Right lobe of liver (tissue), 6 donors: ENCODE measurements around the gene LMTK3. TPM values are rescaled to one million over a fixed set of nuclear protein-coding genes. Genes with fewer than 3 reads are reported as not detected.

Source experiments
- ATAC-seq, 4 donors: fragments of 200-7000 bp; cut with Tn5 transposase; one replicate each; pipeline ENCODE4 v1.9.1; 2020; ENCODE audit warnings: mild to moderate bottlenecking in 4 of 4, moderate library complexity in 4 of 4
- DNase-seq, 3 donors: peaks; one replicate each; pipeline ENCODE4 v3.0.0-alpha.2; 2020
- H3K27ac ChIP-seq, 3 donors: fragments of 200-600 bp; one replicate each; pipeline ENCODE4 v1.8.0; 2022
- H3K27me3 ChIP-seq, 2 donors: fragments of 200-600 bp; one replicate each; pipeline ENCODE4 v1.8.0; 2022
- H3K36me3 ChIP-seq, 4 donors: fragments of 200-600 bp; sonication (generic) in 1 of 4; one replicate each; pipeline versions ENCODE4 v1.5.1 to v1.8.0; 2017 to 2022; ENCODE audit warnings: control low read depth in 1 of 4
- H3K4me1 ChIP-seq, 4 donors: fragments of 200-600 bp; sonication (generic) in 1 of 4; one replicate each; pipeline versions ENCODE4 v1.5.1 to v1.8.0; 2017 to 2022; ENCODE audit warnings: control low read depth in 1 of 4
- H3K4me3 ChIP-seq, 3 donors: fragments of 200-600 bp; one replicate each; pipeline ENCODE4 v1.8.0; 2022
- H3K9me3 ChIP-seq, 4 donors: fragments of 200-600 bp; sonication (generic) in 1 of 4; one replicate each; pipeline versions ENCODE4 v1.5.1 to v1.8.0; 2017 to 2022; ENCODE audit warnings: control low read depth in 1 of 4
- CTCF ChIP-seq, 4 donors: fragments of 200-600 bp in 3 of 4; fragments of 450-650 bp in 1 of 4; IDR thresholded peaks; one replicate each; pipeline versions ENCODE4 v1.5.1 to v1.8.0; 2016 to 2022; ENCODE audit warnings: antibody characterized with exemption in 4 of 4, mild to moderate bottlenecking in 2 of 4
- POLR2A ChIP-seq: fragments of 450-650 bp; IDR thresholded peaks from one replicate; pipeline ENCODE4 v1.6.1; 2017; ENCODE audit warnings: antibody characterized with exemption, mild to moderate bottlenecking
- WGBS: methylation state at CpG from one replicate; pipeline ENCODE4 v1.1.6; 2018; ENCODE audit warnings: low coverage, low lambda C conversion rate; ENCODE audit not compliant: insufficient coverage; ENCODE audit errors: missing lambda C conversion rate; 5-methylcytosine and 5-hydroxymethylcytosine counted together
- intact Hi-C, 2 donors: fragments of 100-400 bp; cut with DNase I; formaldehyde crosslinking; loops; one replicate each; pipeline versions ENCODE4 v1.11.2 to v1.14.1; 2022
- total RNA-seq, 6 experiments: library from RNA; depleted of rRNA in 2 of 6; stranded (reverse); fragments of >200 nt in 2 of 6; fragmentation: NEBNext Ultra II Directional in 3 of 6; extraction: Animal tissue kit (Norgen Biotek cat#: 25700) in 3 of 6; gene quantifications; one replicate each; pipeline versions ENCODE4 v1.1.0 to v1.2.4, GENCODE V29; 2016 to 2023
- donor health status: DM: no; HTN: yes; CAD: no.
- donor health status: DM: no; HTN: no; CAD: no.
- donor health status: DM: no; HTN: no; CAD: no.
- donor health status: DM: no; HTN: yes; CAD: no.
- donor health status: DM: no; HTN: yes; CAD: no.

LMTK3 gene
- total RNA-seq, 6 experiments from 2014 or later = 0.09 to 0.31 (median 0.12) TPM; not detected in 1

- intact Hi-C loops = loop anchor here (10.0 kb wide), 3 partner anchors 75 to 105 kb away; partner anchors contain the start of gene SPACA4 (in 1 of the 2)
- no peak overlapping the region for H3K4me3 ChIP-seq
- no peaks in the 10 kb centered on the region for H3K9me3 ChIP-seq
Observed at GRCh38 chr19:48499316-48500090, 12.1 kb downstream of the LMTK3 start.

GRCh38 chr19:48498595-48499311 lies 12.9 kb downstream of the LMTK3 start:
- Histone ChIP-seq H3K27me3 (no peaks in the 10 kb centered on the region), H3K36me3 (no peaks in the 10 kb centered on the region), H3K4me3 (no peak overlapping the region), H3K4me1 (no peaks in the 10 kb centered on the region), H3K27ac (no peak overlapping the region), H3K9me3 (no peaks in the 10 kb centered on the region)
- no CpG with 5 or more reads among the region's 59 CpGs for WGBS
- intact Hi-C loops = loop anchor here (10.0 kb wide), 2 partner anchors 76 to 96 kb away; no protein-coding TSS in a partner anchor
- TF ChIP-seq CTCF (IDR thresholded peaks at IDR 0.05) = no peak
- TF ChIP-seq POLR2A = no peak
- no peak for DNase-seq
- ATAC-seq = no peak

More at GRCh38 chr19:48499316-48500090, 12.1 kb downstream of the LMTK3 start:
- no peak for ATAC-seq
- H3K36me3 ChIP-seq = no peaks in the 10 kb centered on the region
- no peak overlapping the region for H3K27ac ChIP-seq
- H3K27me3 ChIP-seq = no peaks in the 10 kb centered on the region
- 30% methylated on average over 16 of the region's 44 CpGs for WGBS
- H3K4me1 ChIP-seq = no peaks in the 10 kb centered on the region
- no peak for TF ChIP-seq CTCF (IDR thresholded peaks at IDR 0.05)
- TF ChIP-seq POLR2A = no peak
- DNase-seq = no peak

GRCh38 chr19:48497728-48498594 lies 13.7 kb downstream of the LMTK3 start:
- no peaks in the 10 kb centered on the region for H3K27me3 ChIP-seq
- intact Hi-C loops = loop anchor here (10.0 kb wide), 2 partner anchors 77 to 97 kb away; no protein-coding TSS in a partner anchor
- H3K9me3 ChIP-seq = no peaks in the 10 kb centered on the region
- no peaks in the 10 kb centered on the region for H3K4me1 ChIP-seq
- no peak for DNase-seq
- no peak overlapping the region for H3K27ac ChIP-seq
- TF ChIP-seq CTCF (IDR thresholded peaks at IDR 0.05) = no peak
- TF ChIP-seq POLR2A = no peak
- WGBS = 59% methylated on average over 13 of the region's 46 CpGs
- H3K36me3 ChIP-seq = no peaks in the 10 kb centered on the region
- H3K4me3 ChIP-seq = no peak overlapping the region
- ATAC-seq = no peak

GRCh38 chr19:48496959-48497727 lies 14.5 kb downstream of the LMTK3 start:
- no peak overlapping the region for H3K4me3 ChIP-seq
- H3K4me1 ChIP-seq = no peaks in the 10 kb centered on the region
- H3K27ac ChIP-seq = no peak overlapping the region
- TF ChIP-seq POLR2A (no peak), CTCF (IDR thresholded peaks at IDR 0.05) (no peak)
- H3K36me3 ChIP-seq = no peaks in the 10 kb centered on the region
- no peaks in the 10 kb centered on the region for H3K9me3 ChIP-seq
- DNase-seq (no peak), ATAC-seq (no peak)
- intact Hi-C loops = loop anchor here (10.0 kb wide), 2 partner anchors 78 to 98 kb away; no protein-coding TSS in a partner anchor
- WGBS = 63% methylated on average over 8 of the region's 45 CpGs
- H3K27me3 ChIP-seq = no peaks in the 10 kb centered on the region
